Stimulated activated naive B cell treated with anti-CD40 and anti-IgM and Interleukin-4, amounts not matched to agents 10 μg/mL and 1 μg/mL and 100 μg/mL, for 72 hours (primary cell): ENCODE measurements around the gene DAGLA.

Experiments
- ATAC-seq, 2 donors: fragments of 150-1000 bp; cut with Tn5 transposase; replicated peaks; 2 replicates each; pipeline ENCODE4 v1.10.0; 2021; ENCODE audit warnings: moderate library complexity in 1 of 2
- DNase-seq: peaks from one replicate; pipeline ENCODE4 v3.0.0; 2021
- H3K27ac Mint-ChIP-seq: one replicate; pipeline ENCODE4 v1.8.0; 2022; ENCODE audit warnings: mild to moderate bottlenecking, mixed read lengths
- H3K27me3 Mint-ChIP-seq, 2 donors: one replicate each; pipeline ENCODE4 v1.8.0; 2022; ENCODE audit warnings: mixed read lengths in 2 of 2
- H3K36me3 Mint-ChIP-seq, 2 donors: one replicate each; pipeline ENCODE4 v1.8.0; 2022; ENCODE audit warnings: mixed read lengths in 2 of 2, mild to moderate bottlenecking in 1 of 2
- H3K4me1 Mint-ChIP-seq, 2 donors: one replicate each; pipeline ENCODE4 v1.8.0; 2022; ENCODE audit warnings: mixed read lengths in 2 of 2, mild to moderate bottlenecking in 1 of 2
- H3K4me3 Mint-ChIP-seq, 2 donors: one replicate each; pipeline ENCODE4 v1.8.0; 2022; ENCODE audit warnings: mild to moderate bottlenecking in 2 of 2, mixed read lengths in 2 of 2, moderate library complexity in 1 of 2
- H3K9me3 Mint-ChIP-seq, 2 donors: one replicate each; pipeline ENCODE4 v1.8.0; 2022; ENCODE audit warnings: mixed read lengths in 2 of 2, mild to moderate bottlenecking in 1 of 2

Gene DAGLA

GRCh38 chr11:61702701-61703312 lies 22.6 kb downstream of the DAGLA start:
- no peak for DNase-seq
- Mint-ChIP-seq H3K4me3 (no peak overlapping the region), H3K36me3 (no peaks in the 10 kb centered on the region), H3K27ac (no peak overlapping the region), H3K4me1 (peaks cover 5 to 8% of the 10 kb centered on the region in 2 donors), H3K27me3 (peaks cover 6 to 13% of the 10 kb centered on the region in 2 donors), H3K9me3 (no peaks in the 10 kb centered on the region)
- no peak for ATAC-seq

- DNase-seq (no peak), ATAC-seq (no peak)
- Mint-ChIP-seq H3K27me3 (peaks cover 5 to 6% of the 10 kb centered on the region in 2 donors), H3K27ac (no peak overlapping the region), H3K9me3 (no peaks in the 10 kb centered on the region), H3K4me1 (peaks cover 0 to 1% of the 10 kb centered on the region in 2 donors), H3K4me3 (no peak overlapping the region), H3K36me3 (no peaks in the 10 kb centered on the region)
Observed at GRCh38 chr11:61704838-61705237, 24.6 kb downstream of the DAGLA start.

DNA sequence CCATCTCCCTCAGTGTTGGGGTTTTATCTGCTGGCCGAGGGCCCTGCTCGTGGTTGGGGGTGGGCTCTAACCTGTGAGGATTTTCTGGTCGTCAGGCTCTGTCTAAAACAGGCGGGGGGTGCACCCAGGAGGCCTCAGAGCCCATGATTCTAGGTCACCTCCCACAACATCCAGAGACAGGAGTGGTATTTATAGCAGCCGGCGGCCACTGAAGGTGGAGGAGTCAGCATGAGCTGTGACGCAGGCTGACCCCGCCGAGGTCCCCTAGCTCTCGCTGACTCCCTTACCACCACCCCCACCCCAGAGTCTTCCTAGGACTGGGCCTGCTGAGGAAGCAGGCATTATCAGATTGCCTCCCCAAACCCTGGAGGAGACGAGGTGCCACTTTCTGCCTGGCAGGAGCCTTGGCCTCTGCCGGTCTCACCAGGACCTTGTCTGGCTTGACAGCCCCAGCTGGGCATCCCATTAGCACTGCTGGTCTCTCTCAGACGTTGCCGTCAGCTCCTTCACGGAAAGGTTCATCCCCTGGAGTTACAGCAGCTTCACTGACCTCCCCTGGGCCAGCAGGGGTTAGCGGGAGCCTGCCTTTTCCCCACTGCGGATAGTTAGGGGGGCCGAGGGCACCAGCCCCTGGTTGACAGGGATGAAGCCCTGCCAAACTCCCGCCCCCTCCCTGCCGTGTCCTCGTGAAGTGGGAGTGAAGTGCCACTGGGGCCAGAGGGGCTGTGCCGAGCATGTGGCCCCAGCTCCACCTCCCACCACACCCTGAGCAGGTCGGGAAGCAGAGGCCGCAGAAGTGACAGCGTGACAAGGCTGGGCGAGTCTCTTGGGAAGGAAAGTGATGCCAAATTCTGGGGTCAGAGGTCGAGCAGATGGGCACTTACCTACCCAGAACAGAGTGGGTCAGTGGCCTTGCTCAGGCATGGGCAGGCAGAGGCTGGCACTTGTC lies 26.5 kb downstream of the DAGLA start:
- H3K4me1 Mint-ChIP-seq, result peaks cover 0 to 1% of the 10 kb centered on the region in 2 donors
- no peaks in the 10 kb centered on the region for H3K9me3 Mint-ChIP-seq
- ATAC-seq, result no peak
- H3K27me3 Mint-ChIP-seq, result peaks cover 5 to 6% of the 10 kb centered on the region in 2 donors
- H3K4me3 Mint-ChIP-seq, result no peak overlapping the region
- DNase-seq, result no peak
- H3K27ac Mint-ChIP-seq, result no peak overlapping the region
- no peaks in the 10 kb centered on the region for H3K36me3 Mint-ChIP-seq

GRCh38 chr11:61707574-61707973 lies 27.4 kb downstream of the DAGLA start:
- ATAC-seq (no peak), DNase-seq (no peak)
- H3K4me1 Mint-ChIP-seq, result peaks cover 0 to 1% of the 10 kb centered on the region in 2 donors
- H3K9me3 Mint-ChIP-seq, result no peaks in the 10 kb centered on the region
- peaks cover 5 to 6% of the 10 kb centered on the region in 2 donors for H3K27me3 Mint-ChIP-seq
- H3K36me3 Mint-ChIP-seq, result no peaks in the 10 kb centered on the region
- H3K4me3 Mint-ChIP-seq, result no peak overlapping the region
- no peak overlapping the region for H3K27ac Mint-ChIP-seq

DNA sequence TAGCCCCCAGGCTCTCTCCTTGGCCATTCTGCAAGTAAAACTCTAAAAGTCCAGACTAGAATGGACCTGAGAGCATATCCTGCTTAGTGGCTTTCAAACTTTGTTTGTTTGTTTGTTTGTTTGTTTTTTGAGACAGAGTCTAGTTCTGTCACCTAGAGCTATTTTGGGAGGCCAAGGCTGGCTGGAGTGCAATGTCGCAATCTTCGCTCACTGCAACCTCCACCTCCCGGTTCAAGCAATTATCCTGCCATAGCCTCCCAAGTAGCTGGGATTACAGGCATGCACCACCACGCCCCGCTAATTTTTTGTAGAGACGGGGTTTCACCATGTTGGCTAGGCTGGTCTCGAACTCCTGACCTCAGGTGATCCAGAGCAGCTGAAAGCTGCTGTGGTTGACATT lies 28.9 kb downstream of the DAGLA start:
- Mint-ChIP-seq H3K9me3 (no peaks in the 10 kb centered on the region), H3K4me3 (no peak overlapping the region), H3K27me3 (peaks cover 0 to 1% of the 10 kb centered on the region in 2 donors), H3K27ac (no peak overlapping the region), H3K36me3 (no peaks in the 10 kb centered on the region), H3K4me1 (no peaks in the 10 kb centered on the region)
- DNase-seq (no peak), ATAC-seq (no peak)

GRCh38 chr11:61709572-61709971 lies 29.4 kb downstream of the DAGLA start:
- no peaks in the 10 kb centered on the region for H3K36me3 Mint-ChIP-seq
- ATAC-seq (no peak), DNase-seq (no peak)
- no peaks in the 10 kb centered on the region for H3K9me3 Mint-ChIP-seq
- no peaks in the 10 kb centered on the region for H3K4me1 Mint-ChIP-seq
- no peak overlapping the region for H3K4me3 Mint-ChIP-seq
- peaks cover 0 to 6% of the 10 kb centered on the region in 2 donors for H3K27me3 Mint-ChIP-seq
- no peak overlapping the region for H3K27ac Mint-ChIP-seq

DNA sequence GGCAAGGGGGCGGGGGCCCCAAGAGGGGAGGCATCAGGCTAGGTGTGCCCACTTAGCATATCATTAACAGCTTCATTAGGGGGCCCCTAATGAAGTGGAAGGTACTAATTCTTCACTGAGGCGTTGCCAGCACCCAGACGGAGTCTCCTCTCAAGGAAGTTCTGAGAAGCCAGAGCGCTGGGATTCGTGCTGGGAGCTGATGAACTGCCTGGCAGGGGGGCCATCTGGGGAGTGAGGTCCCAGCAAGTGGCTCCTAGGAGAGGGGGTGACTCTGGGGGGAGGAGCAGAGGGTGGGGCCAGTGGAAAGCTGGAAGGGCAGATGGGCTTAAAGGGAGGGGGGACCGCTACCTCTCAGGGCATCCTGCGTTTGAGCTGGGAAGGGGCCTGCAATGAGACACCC lies 29.8 kb downstream of the DAGLA start:
- Mint-ChIP-seq H3K4me1 (no peaks in the 10 kb centered on the region), H3K27ac (no peak overlapping the region), H3K9me3 (no peaks in the 10 kb centered on the region), H3K27me3 (peaks cover 0 to 10% of the 10 kb centered on the region in 2 donors), H3K36me3 (no peaks in the 10 kb centered on the region), H3K4me3 (no peak overlapping the region)
- no peak for DNase-seq
- ATAC-seq, result no peak

GRCh38 chr11:61711037-61711436 lies 30.8 kb downstream of the DAGLA start:
- Mint-ChIP-seq H3K27ac (no peak overlapping the region), H3K4me1 (peaks cover 0 to under 1% of the 10 kb centered on the region in 2 donors), H3K9me3 (no peaks in the 10 kb centered on the region), H3K36me3 (no peaks in the 10 kb centered on the region), H3K27me3 (peaks cover under 1 to 15% of the 10 kb centered on the region in 2 donors), H3K4me3 (no peak overlapping the region)
- no peak for ATAC-seq
- no peak for DNase-seq

DNA sequence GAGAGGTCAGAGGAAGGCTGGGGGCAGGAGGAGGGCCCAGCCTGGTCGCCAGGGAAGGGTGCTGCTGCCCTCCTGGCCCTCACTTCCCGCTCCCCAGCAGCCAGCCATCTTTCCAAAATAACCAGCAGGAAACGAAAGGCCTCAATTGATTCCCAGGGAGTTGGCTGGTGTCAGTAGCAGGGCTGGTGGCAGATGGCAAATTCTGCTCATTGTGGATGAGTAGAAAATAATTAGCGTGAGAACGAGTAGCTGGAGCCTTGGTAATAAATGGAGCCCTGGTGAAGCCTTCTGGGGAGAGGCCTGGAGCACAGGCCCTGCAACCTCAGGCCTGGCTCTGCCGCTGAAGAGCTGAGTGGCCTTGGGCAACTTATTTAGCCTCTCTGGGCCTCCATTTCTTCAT lies 31.3 kb downstream of the DAGLA start:
- peaks cover 5 to 20% of the 10 kb centered on the region in 2 donors for H3K27me3 Mint-ChIP-seq
- H3K9me3 Mint-ChIP-seq, result no peaks in the 10 kb centered on the region
- no peak overlapping the region for H3K27ac Mint-ChIP-seq
- no peak overlapping the region for H3K4me3 Mint-ChIP-seq
- no peak for ATAC-seq
- DNase-seq, result no peak
- H3K36me3 Mint-ChIP-seq, result no peaks in the 10 kb centered on the region
- H3K4me1 Mint-ChIP-seq, result peaks cover 0 to 5% of the 10 kb centered on the region in 2 donors

GRCh38 chr11:61712314-61712713 lies 32.1 kb downstream of the DAGLA start:
- H3K4me1 Mint-ChIP-seq, result peaks cover 0 to 6% of the 10 kb centered on the region in 2 donors
- no peak overlapping the region for H3K4me3 Mint-ChIP-seq
- DNase-seq, result no peak
- no peak overlapping the region for H3K27ac Mint-ChIP-seq
- no peaks in the 10 kb centered on the region for H3K9me3 Mint-ChIP-seq
- peaks cover 5 to 24% of the 10 kb centered on the region in 2 donors for H3K27me3 Mint-ChIP-seq
- H3K36me3 Mint-ChIP-seq, result no peaks in the 10 kb centered on the region
- no peak for ATAC-seq

DNA sequence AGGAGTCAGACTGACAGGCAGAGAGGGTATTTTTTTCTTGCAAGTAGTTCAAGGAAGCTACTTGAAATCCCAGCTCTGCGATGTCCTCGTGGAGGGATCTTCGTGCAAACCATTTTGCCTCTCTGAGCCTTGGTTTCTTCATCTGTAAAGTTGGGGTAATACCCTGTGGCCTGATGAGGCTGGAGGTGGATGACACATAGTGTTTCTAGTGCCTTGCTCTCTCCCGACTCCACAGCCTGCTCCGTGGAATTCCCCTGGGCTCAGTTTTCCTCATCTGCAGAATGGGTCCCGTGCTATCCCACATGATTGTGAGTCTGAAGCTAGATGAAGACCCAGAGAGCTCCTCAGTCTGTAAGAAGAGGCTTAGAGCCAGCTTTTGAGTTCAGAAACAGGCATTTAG lies 32.7 kb downstream of the DAGLA start:
- H3K27me3 Mint-ChIP-seq, result peaks cover 10 to 28% of the 10 kb centered on the region in 2 donors
- peaks cover 0 to 6% of the 10 kb centered on the region in 2 donors for H3K4me1 Mint-ChIP-seq
- H3K4me3 Mint-ChIP-seq, result no peak overlapping the region
- no peaks in the 10 kb centered on the region for H3K36me3 Mint-ChIP-seq
- H3K27ac Mint-ChIP-seq, result no peak overlapping the region
- DNase-seq (no peak), ATAC-seq (no peak)
- H3K9me3 Mint-ChIP-seq, result no peaks in the 10 kb centered on the region

- H3K36me3 Mint-ChIP-seq, result no peaks in the 10 kb centered on the region
- H3K27me3 Mint-ChIP-seq, result peaks cover 15 to 31% of the 10 kb centered on the region in 2 donors
- DNase-seq (no peak), ATAC-seq (no peak)
- H3K4me3 Mint-ChIP-seq, result no peak overlapping the region
- no peaks in the 10 kb centered on the region for H3K9me3 Mint-ChIP-seq
- no peak overlapping the region for H3K27ac Mint-ChIP-seq
- H3K4me1 Mint-ChIP-seq, result peaks cover under 1 to 6% of the 10 kb centered on the region in 2 donors
Observed at GRCh38 chr11:61713464-61713863, 33.3 kb downstream of the DAGLA start.

GRCh38 chr11:61713906-61714305 lies 33.7 kb downstream of the DAGLA start:
- H3K36me3 Mint-ChIP-seq, result no peaks in the 10 kb centered on the region
- no peak for DNase-seq
- ATAC-seq, result no peak
- H3K27me3 Mint-ChIP-seq, result peaks cover 17 to 34% of the 10 kb centered on the region in 2 donors
- no peak overlapping the region for H3K4me3 Mint-ChIP-seq
- H3K4me1 Mint-ChIP-seq, result peaks cover 2 to 6% of the 10 kb centered on the region in 2 donors
- no peak overlapping the region for H3K27ac Mint-ChIP-seq
- no peaks in the 10 kb centered on the region for H3K9me3 Mint-ChIP-seq

DNA sequence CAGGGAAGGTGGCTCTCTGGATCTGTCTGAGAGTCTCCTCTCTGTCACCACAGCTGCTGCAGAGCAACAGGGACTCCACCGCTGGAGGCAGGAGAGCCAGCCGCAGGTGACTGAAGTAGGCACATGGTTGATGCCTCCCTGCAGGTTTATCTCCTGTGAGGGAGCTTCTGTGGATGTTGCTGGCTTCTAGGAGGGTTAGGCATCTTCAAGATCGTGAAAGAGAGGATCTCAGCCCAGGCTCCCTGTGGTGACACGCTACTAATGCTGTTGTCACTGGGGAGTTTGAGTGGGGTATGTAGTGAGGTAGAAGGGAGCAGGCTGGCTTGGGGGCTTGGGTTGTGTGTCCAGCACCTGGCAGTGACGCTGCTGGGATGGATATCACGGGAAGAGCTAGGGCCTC lies 34.1 kb downstream of the DAGLA start:
- H3K27me3 Mint-ChIP-seq, result peaks cover 17 to 34% of the 10 kb centered on the region in 2 donors
- H3K4me3 Mint-ChIP-seq, result no peak overlapping the region
- H3K27ac Mint-ChIP-seq, result no peak overlapping the region
- no peaks in the 10 kb centered on the region for H3K9me3 Mint-ChIP-seq
- ATAC-seq, result no peak
- H3K36me3 Mint-ChIP-seq, result no peaks in the 10 kb centered on the region
- DNase-seq, result no peak
- peaks cover 2 to 6% of the 10 kb centered on the region in 2 donors for H3K4me1 Mint-ChIP-seq

DNA sequence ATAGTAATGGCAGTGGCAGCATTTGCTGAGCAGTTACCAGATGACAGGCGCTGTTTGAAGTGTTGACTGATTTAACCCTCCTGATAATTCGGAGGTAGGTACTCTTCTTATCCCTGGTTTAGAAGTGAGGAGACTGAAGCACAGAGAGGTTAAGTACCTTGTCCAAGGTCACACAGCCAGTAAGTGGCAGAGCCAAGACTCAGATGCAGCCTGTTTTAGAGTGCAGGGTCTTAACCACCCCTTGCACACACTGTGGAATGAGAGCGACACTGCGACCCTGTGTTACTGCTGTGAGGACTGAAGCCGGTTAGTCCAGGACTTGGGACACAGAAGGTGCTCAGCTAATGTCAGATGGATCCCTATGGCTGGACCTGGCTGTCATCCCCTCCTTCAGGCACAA lies 34.7 kb downstream of the DAGLA start:
- no peak overlapping the region for H3K27ac Mint-ChIP-seq
- DNase-seq, result no peak
- peaks cover 17 to 34% of the 10 kb centered on the region in 2 donors for H3K27me3 Mint-ChIP-seq
- H3K4me3 Mint-ChIP-seq, result no peak overlapping the region
- ATAC-seq, result no peak
- no peaks in the 10 kb centered on the region for H3K36me3 Mint-ChIP-seq
- H3K4me1 Mint-ChIP-seq, result peaks cover 2 to 6% of the 10 kb centered on the region in 2 donors
- no peaks in the 10 kb centered on the region for H3K9me3 Mint-ChIP-seq
